NB4 (cell line): ENCODE data around the gene KITLG.

Source experiments
- CTCF ChIP-seq: IDR thresholded peaks from one replicate; pipeline ENCODE4 v1.5.1; 2012; ENCODE audit warnings: low read depth, low read length
- POLR2A ChIP-seq: IDR thresholded peaks from 2 replicates; pipeline ENCODE4 v1.6.1; 2011; ENCODE audit warnings: mild to moderate bottlenecking; ENCODE audit not compliant: insufficient read length; ENCODE audit errors: extremely low read depth

- TF ChIP-seq CTCF (no peak), POLR2A (no peak)
These were observed 20.5 kb downstream of the KITLG start for GRCh38 chr12:88559772-88560171.
